ENCODE measurements around the gene SLC29A4.
"Not testable (repeated sequence)": the region's sequence is repeated elsewhere in the genome, so short reads cannot be mapped to it uniquely, and the experiment has no call there.

The SLC29A4 gene

GRCh38 chr7:5305050-5305449 lies 22.3 kb downstream of the SLC29A4 start:
- not testable (repeated sequence) for H3K9ac ChIP-seq (ENCODE audit: low read depth, low read length); H3K4me1 ChIP-seq (ENCODE audit: insufficient read depth, low read length); H3K36me3 ChIP-seq (ENCODE audit: insufficient read depth, low read depth, low read length); H3K27me3 ChIP-seq (ENCODE audit: insufficient read depth, low read length); H3K4me3 ChIP-seq (ENCODE audit: low read length); H3K9me3 ChIP-seq (ENCODE audit: insufficient read depth, low read depth, low read length); H3K27ac ChIP-seq (ENCODE audit: low read length)

- H3K9me3 ChIP-seq (ENCODE audit: insufficient read depth, low read depth, low read length); H3K27ac ChIP-seq (ENCODE audit: low read length); H3K36me3 ChIP-seq (ENCODE audit: insufficient read depth, low read depth, low read length); H3K27me3 ChIP-seq (ENCODE audit: insufficient read depth, low read length); H3K9ac ChIP-seq (ENCODE audit: low read depth, low read length); H3K4me3 ChIP-seq (ENCODE audit: low read length); H3K4me1 ChIP-seq (ENCODE audit: insufficient read depth, low read length): not testable (repeated sequence)
Observed at GRCh38 chr7:5307221-5308142, 24.7 kb downstream of the SLC29A4 start.

- Histone ChIP-seq H3K27me3 (ENCODE audit: insufficient read depth, low read length) (no peaks in the 10 kb centered on the region), H3K9ac (ENCODE audit: low read depth, low read length) (no peak overlapping the region), H3K9me3 (ENCODE audit: insufficient read depth, low read depth, low read length) (no peaks in the 10 kb centered on the region), H3K4me1 (ENCODE audit: insufficient read depth, low read length) (no peaks in the 10 kb centered on the region), H3K4me3 (ENCODE audit: low read length) (no peak overlapping the region), H3K27ac (ENCODE audit: low read length) (no peak overlapping the region), H3K36me3 (ENCODE audit: insufficient read depth, low read depth, low read length) (no peaks in the 10 kb centered on the region; the same call in 1 of the 2 replicates)
Observed at GRCh38 chr7:5309146-5309545, 26.4 kb downstream of the SLC29A4 start.

- H3K4me1 ChIP-seq (ENCODE audit: insufficient read depth, low read length), result no peaks in the 10 kb centered on the region
- no peak overlapping the region for H3K4me3 ChIP-seq (ENCODE audit: low read length)
- no peak overlapping the region for H3K27ac ChIP-seq (ENCODE audit: low read length)
- no peaks in the 10 kb centered on the region; the same call in 1 of the 2 replicates for H3K36me3 ChIP-seq (ENCODE audit: insufficient read depth, low read depth, low read length)
- no peak overlapping the region for H3K9ac ChIP-seq (ENCODE audit: low read depth, low read length)
- no peaks in the 10 kb centered on the region for H3K9me3 ChIP-seq (ENCODE audit: insufficient read depth, low read depth, low read length)
- H3K27me3 ChIP-seq (ENCODE audit: insufficient read depth, low read length), result no peaks in the 10 kb centered on the region
Observed at GRCh38 chr7:5310822-5311405, 28.2 kb downstream of the SLC29A4 start.

GRCh38 chr7:5312276-5313070 lies 29.7 kb downstream of the SLC29A4 start:
- not testable (repeated sequence) for H3K27ac ChIP-seq (ENCODE audit: low read length); H3K27me3 ChIP-seq (ENCODE audit: insufficient read depth, low read length); H3K4me1 ChIP-seq (ENCODE audit: insufficient read depth, low read length); H3K9me3 ChIP-seq (ENCODE audit: insufficient read depth, low read depth, low read length); H3K36me3 ChIP-seq (ENCODE audit: insufficient read depth, low read depth, low read length); H3K9ac ChIP-seq (ENCODE audit: low read depth, low read length); H3K4me3 ChIP-seq (ENCODE audit: low read length)

- H3K27ac ChIP-seq (ENCODE audit: low read length); H3K9ac ChIP-seq (ENCODE audit: low read depth, low read length); H3K4me1 ChIP-seq (ENCODE audit: insufficient read depth, low read length); H3K9me3 ChIP-seq (ENCODE audit: insufficient read depth, low read depth, low read length); H3K36me3 ChIP-seq (ENCODE audit: insufficient read depth, low read depth, low read length); H3K27me3 ChIP-seq (ENCODE audit: insufficient read depth, low read length); H3K4me3 ChIP-seq (ENCODE audit: low read length): not testable (repeated sequence)
Observed at GRCh38 chr7:5313076-5313885, 30.5 kb downstream of the SLC29A4 start.

GRCh38 chr7:5314864-5315263 lies 32.1 kb downstream of the SLC29A4 start:
- no peak overlapping the region for H3K4me3 ChIP-seq (ENCODE audit: low read length)
- H3K36me3 ChIP-seq (ENCODE audit: insufficient read depth, low read depth, low read length), result no peaks in the 10 kb centered on the region; the same call in 1 of the 2 replicates
- no peak overlapping the region for H3K9ac ChIP-seq (ENCODE audit: low read depth, low read length)
- H3K27ac ChIP-seq (ENCODE audit: low read length), result no peak overlapping the region
- no peaks in the 10 kb centered on the region for H3K4me1 ChIP-seq (ENCODE audit: insufficient read depth, low read length)
- no peaks in the 10 kb centered on the region; the same call in 1 of the 2 replicates for H3K9me3 ChIP-seq (ENCODE audit: insufficient read depth, low read depth, low read length)
- no peaks in the 10 kb centered on the region for H3K27me3 ChIP-seq (ENCODE audit: insufficient read depth, low read length)

- Histone ChIP-seq H3K9ac (ENCODE audit: low read depth, low read length) (no peak overlapping the region), H3K4me3 (ENCODE audit: low read length) (no peak overlapping the region), H3K4me1 (ENCODE audit: insufficient read depth, low read length) (no peaks in the 10 kb centered on the region), H3K9me3 (ENCODE audit: insufficient read depth, low read depth, low read length) (no peaks in the 10 kb centered on the region; the same call in 1 of the 2 replicates), H3K36me3 (ENCODE audit: insufficient read depth, low read depth, low read length) (no peaks in the 10 kb centered on the region; the same call in 1 of the 2 replicates), H3K27ac (ENCODE audit: low read length) (no peak overlapping the region), H3K27me3 (ENCODE audit: insufficient read depth, low read length) (no peaks in the 10 kb centered on the region)
Observed at GRCh38 chr7:5315761-5316160, 33.0 kb downstream of the SLC29A4 start.

- H3K9ac ChIP-seq (ENCODE audit: low read depth, low read length); H3K9me3 ChIP-seq (ENCODE audit: insufficient read depth, low read depth, low read length): not testable (repeated sequence)
Observed at GRCh38 chr7:5318613-5319012, 35.9 kb downstream of the SLC29A4 start.

GRCh38 chr7:5320391-5320790 lies 37.6 kb downstream of the SLC29A4 start:
- Histone ChIP-seq H3K27ac (ENCODE audit: low read length) (no peak overlapping the region), H3K36me3 (ENCODE audit: insufficient read depth, low read depth, low read length) (no peaks in the 10 kb centered on the region), H3K27me3 (ENCODE audit: insufficient read depth, low read length) (no peaks in the 10 kb centered on the region), H3K9me3 (ENCODE audit: insufficient read depth, low read depth, low read length) (no peaks in the 10 kb centered on the region; the same call in 1 of the 2 replicates), H3K9ac (ENCODE audit: low read depth, low read length) (no peak overlapping the region), H3K4me3 (ENCODE audit: low read length) (no peak overlapping the region), H3K4me1 (ENCODE audit: insufficient read depth, low read length) (no peaks in the 10 kb centered on the region)

More at GRCh38 chr7:5318613-5319012, 35.9 kb downstream of the SLC29A4 start:
- not testable (repeated sequence) for H3K36me3 ChIP-seq (ENCODE audit: insufficient read depth, low read depth, low read length); H3K27ac ChIP-seq (ENCODE audit: low read length); H3K4me1 ChIP-seq (ENCODE audit: insufficient read depth, low read length); H3K27me3 ChIP-seq (ENCODE audit: insufficient read depth, low read length); H3K4me3 ChIP-seq (ENCODE audit: low read length)

GRCh38 chr7:5320802-5321396 lies 38.2 kb downstream of the SLC29A4 start:
- H3K4me1 ChIP-seq (ENCODE audit: insufficient read depth, low read length), result no peaks in the 10 kb centered on the region
- H3K9ac ChIP-seq (ENCODE audit: low read depth, low read length), result no peak overlapping the region
- H3K27me3 ChIP-seq (ENCODE audit: insufficient read depth, low read length), result no peaks in the 10 kb centered on the region
- H3K9me3 ChIP-seq (ENCODE audit: insufficient read depth, low read depth, low read length), result no peaks in the 10 kb centered on the region; the same call in 1 of the 2 replicates
- no peak overlapping the region for H3K27ac ChIP-seq (ENCODE audit: low read length)
- no peak overlapping the region for H3K4me3 ChIP-seq (ENCODE audit: low read length)
- H3K36me3 ChIP-seq (ENCODE audit: insufficient read depth, low read depth, low read length), result no peaks in the 10 kb centered on the region

Measured in iPS-20b (cell line).